GM19324 (cell line): ENCODE data around the gene ARID3C.

Experiments used
- ATAC-seq: cut with Tn5 transposase; IDR thresholded peaks from one replicate; pipeline ENCODE4 v1.9.1; 2021; ENCODE audit warnings: mild to moderate bottlenecking, moderate library complexity; ENCODE audit not compliant: unreplicated experiment, low FRiP score

The ARID3C gene

DNA sequence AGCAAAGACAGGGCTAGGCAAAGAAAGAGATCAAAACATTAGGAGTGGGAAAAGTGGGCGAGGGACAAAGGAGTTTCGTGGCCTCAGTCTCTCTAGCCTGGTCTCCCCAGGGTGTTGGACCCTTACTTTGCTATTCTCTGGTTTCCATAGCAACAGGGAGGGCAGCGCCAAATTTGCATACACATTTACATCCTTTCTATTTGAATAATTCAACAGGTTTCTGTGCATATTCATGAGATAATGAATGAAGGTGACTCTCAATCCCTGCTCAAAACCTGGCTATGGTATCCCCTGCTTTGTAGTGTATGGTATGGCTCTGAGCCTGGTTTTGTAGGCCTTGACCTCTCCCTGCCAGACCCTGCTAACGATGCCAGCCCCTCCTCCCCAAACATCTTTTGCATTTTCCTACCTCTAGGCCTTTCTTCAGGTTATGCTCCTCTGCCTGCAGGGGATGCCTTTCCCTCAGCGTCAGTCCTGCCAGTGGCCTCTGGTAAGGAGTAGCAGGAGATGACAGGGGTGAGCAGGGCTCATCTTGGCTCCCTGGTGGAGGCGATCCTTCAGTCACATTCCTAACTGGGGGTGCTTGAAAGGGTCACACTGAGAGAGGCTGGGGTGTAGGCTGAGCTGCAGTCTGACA is 26.8 kb downstream of the ARID3C start:
- ATAC-seq: no peak

DNA sequence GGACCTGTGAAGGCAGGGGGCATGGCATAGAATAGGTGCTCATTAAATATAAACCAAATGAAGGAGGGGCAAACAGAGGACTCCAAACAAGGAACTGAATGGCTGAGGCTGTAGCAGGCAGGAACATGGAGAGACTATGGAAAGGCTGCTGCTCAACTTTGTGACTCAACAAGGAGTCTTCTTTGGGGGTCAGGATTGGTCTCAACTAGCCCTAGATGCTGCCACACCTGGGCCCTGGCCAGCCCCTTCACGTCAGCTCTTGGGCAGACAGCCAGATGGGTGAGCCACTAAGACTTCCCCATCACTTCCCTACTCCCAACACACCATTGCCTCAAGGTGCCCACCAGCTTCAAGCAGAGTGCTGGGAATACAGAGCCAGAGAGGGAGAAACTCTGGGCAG is 28.0 kb downstream of the ARID3C start:
- no peak for ATAC-seq

DNA sequence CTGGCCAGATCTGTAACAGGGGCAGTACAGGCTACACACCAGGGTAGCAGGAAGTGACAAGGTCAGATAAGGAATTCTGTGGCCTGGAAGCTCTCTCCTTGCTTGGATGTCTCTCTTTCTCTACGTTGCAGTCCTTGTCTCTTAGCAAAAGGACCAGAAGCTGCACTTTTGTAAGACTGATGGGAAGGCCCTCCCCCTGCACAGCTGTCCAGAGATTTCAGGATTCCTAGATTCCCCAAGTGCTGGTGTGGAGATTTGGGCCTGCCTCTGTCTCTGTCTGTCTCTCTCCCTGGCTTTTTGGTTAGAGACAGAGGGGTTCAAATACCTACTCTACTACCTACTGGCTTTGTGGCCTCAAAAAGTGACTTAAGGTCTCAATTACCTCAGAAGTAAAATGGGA is 29.3 kb downstream of the ARID3C start:
- no peak for ATAC-seq

DNA sequence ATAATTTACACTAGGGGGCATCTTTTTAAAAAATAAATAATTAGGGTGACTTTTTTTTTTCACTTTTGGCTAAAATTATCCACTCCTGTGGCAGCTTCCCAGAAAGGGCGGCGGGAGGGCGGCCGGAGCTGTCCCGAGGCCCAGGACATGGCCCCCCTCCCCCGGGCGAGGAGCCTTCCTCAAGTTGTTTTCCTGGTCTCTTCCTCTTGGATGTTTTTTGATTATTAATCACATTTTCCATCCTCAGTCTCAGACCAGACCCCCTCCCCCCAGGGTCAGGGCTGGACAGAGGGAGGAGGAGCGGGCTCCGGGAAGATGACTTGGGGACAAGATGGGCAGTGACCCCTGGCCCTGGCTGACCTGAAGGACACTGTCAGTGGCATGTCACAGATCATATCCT is 34.7 kb downstream of the ARID3C start:
- no peak for ATAC-seq

DNA sequence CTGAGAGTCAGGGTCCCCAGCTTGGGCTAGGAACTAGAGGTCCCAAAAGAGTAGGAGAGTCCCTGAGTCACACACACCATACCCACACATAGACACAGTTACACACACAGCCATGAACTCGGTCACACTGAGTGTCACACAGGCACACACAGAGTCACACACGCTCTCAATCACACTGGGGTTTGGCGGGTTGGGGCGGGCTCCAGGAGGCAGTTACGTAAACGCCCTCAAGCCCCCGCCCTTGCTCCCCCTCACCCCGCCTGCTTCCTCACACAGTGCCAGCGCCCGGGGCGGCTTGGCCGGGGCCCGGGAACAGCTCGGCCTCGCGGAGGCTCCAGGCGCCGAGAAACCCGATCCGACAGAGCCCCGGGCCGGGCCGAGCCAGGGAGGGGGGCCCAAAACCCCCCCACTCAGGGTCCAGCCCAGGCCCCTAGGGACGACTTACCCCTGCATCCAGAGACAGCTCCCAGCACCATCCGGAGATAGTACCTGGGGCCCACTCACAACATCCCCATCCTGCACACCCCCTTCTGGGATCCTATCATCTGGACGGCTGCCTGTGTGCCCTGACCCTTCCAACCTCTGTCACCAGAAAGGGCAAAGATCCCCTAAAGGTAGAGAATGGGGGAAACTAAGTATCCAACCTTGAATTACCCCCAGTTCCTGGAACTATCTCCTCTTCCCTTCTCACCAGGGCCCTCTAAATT is 35.8 kb downstream of the ARID3C start:
- ATAC-seq: no peak

DNA sequence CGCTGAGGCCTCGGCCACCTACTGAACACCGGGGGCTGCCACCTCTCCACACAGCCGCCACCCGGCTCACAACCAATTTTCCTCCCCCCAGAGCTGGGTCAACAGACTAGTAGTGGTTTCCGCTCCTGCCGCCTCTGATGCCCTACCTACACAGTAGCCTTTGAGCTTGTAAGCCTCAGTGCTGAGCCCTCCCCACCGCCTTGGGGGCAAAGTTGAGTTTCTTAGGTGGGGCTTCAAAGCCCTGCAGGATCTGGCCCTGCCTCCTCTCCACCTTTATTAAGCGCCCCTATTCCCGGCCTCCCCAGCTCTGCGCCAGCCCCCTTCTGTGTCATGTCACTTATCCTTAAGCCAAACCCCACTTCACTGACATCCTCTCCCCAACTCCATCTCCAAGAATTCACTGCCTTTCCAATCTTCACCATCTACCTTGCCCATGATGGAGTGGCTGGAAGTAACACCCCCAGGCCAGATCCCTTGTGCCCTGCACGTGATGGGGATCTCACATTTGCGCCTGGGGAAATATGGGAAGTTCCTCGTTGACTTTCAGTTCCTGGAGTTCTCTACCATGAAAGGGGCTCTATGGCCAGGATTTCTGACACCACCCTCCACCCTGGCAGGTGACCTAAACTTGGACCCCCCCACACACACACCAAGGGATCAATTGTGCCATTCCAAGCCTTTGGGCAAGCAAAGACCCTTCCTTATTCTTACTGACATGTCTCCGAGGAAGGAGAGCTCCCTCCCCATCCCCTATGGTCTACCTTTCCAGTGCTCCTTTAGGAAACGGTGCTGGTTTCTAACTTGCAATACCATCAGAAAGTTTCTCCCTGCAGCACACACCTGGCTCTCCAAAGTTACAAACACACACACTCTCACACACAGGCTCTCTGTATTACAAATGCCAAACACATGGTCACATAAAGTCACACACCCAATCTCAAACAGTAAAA is 36.7 kb downstream of the ARID3C start:
- ATAC-seq: no peak

DNA sequence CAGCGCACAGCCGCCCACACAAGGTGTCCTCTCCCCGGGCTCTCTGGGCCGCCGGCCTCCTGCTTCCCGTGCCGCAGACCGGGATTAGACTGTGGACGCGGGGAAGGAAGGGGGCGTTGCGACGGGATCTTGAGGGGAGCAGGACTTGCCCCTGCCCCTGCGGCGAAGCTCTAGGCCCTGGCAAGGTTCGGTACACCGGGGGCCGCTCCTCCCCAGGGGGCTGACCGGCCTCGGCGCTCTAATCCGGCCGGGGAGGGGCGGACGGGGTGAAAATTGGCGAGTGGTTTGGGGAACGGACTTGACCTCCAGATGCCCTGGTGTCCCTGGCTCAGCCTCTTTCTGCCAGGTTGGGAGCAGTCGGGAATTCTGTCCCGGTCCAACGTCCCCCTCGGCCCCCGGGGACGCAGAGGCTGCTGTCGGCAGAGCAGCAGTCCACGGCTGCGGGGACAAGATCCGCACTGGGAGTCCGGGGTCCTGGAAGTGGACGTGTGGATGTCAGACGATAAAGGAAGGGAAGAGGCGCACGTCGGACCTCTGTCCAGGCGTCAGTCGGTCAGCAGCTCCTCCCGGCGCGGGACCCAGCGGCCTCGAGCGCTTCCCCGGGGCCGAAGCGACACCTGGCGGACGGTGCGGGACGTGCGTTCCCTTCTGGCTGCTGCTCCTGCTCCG is 37.5 kb downstream of the ARID3C start:
- peak; percentile 55 for ATAC-seq

DNA sequence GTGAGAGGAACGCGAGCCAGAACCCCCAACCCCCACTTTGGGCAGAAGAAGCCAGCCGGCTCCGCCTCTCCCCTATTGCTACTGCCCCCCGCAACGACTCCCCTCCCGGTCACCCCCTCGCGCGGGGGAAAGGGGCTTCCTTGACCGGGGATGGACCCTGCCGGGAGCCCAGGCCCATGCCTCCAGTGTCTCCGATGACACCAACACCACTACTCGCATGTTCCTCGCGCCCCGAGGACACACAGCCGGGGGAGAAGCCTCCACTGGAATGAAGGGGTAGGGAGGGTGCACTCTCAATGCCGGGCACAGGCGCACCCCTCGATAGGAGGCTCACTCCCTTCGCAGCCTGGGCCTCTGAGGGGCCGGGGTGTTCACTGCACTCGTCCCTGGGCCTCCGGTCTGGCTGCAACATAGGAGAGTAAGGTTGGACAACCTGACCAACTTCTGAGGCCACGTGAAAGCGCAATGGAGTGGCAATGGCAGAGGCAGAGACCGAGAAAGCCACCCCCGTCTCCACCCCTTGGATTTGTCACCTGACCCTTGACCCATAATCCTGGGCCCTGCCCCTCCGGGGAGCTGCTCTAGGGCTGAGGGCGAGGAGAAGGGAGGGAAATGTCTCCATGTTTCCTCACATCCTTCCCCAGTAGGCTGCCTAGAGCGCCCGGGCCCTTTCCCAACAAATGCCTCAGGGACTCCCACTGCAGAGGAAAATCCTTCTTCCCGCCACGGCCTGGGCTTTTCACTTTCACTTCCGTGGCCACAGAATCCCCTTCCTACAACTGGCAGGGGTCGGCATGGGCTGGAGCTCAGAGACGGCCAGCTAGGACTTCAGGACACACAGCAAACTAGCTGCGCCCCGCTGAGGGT is 38.3 kb downstream of the ARID3C start:
- ATAC-seq: no peak

DNA sequence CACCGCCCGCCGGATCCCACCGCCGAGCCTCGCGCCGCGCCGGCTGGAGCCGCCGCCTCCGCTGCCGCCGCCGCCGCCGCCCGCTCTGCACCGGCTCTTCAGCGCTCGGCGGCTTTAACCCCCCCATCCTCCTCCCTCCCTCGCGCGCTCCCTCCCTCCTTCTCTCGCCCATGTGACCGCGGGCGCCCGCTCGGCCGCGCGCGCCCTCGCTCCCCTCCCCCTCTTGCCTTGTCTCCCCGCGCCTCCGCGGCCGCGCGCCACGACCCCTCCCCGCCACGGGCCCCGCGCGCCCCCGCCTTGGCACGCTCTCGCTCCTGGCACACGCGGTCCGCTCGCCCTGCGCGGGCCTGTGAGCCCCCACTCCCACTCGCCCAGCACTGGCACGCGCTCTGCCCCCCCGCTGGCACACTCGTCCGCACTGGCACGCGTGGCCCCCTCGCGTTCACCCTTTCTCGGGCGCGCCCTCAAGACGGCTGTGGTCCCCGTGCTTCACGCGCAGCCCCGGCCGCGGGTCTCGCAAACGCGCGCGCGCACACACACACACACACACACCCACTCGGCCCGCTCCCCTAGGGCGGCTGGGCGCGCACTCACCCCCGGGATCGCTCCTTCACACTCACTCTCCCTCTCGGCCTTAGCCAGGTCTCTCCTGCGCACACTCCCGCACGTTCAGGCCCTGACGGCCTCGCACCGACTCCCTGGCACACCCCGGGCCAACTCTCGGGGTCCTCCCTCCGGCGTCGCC is 39.1 kb downstream of the ARID3C start, which contains the start of gene CNTFR:
TSS of gene CNTFR (minus strand) at position 89 of the 745 bp plus-strand sequence. CDS start 20,743 bp downstream, outside the sequence.
- no peak for ATAC-seq

DNA sequence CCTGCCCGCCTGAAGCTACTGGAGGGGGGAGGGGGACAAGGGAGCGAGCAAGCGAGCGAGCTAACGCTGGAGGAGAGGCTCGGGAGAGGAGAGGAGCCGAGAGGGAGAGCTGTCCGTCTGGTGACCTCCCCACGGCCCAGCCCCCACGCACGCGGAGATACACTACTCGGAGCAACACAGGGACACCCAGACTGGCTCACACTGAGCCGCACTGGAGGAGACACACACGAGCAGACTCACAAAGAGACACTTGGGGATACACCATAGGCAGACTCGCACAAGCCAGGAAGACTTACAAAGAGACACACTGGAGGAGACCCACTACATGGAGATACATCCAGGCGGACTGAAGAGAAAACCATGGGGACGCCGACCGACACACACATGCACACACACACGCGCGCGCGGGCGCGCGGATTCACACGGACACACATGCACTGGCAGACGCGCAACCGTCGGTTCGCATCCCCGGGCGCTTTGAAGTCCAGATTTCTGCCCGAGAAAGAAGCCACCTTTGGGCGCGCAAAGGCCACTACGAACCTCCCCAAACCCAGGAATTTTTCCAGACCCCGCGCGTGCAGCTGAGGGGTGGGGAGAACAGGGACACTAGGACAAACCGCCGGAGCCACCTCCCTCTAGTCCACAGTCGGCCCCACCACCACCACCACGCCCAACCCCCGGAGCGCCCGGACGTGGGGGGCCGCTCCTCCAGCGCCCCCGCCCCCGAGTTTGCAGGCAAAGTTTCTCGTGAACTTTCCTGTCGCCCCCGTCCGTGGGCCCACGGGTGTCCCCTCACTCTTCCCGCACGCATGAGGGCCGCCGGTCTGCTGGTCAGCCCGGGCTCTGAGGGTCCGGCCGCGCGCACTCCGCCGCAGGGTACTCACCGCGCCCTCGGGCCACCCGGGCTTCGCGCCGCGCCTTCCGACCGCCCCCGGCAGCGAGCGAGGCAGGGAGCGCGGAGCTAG is 39.9 kb downstream of the ARID3C start:
- ATAC-seq: no peak

DNA sequence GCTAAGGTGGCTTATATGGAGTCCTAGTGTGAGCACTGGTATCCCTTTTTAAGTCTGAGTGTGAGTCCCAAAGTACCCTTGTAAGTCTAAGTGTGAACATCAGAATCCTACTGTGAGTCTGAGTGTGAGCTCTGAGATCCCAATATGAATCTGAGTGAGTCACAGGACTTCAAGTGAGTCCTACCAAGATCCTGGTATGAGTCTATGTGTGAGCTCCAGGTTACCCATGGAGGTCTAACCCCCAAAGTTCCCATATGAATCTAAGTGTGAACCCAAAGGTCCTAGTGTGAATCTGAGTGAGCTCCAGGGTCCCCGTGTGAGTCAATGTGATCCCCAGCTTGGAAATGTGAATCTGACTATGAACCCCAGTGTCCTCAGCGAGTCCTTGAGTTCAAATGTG is 41.6 kb downstream of the ARID3C start:
- no peak for ATAC-seq

DNA sequence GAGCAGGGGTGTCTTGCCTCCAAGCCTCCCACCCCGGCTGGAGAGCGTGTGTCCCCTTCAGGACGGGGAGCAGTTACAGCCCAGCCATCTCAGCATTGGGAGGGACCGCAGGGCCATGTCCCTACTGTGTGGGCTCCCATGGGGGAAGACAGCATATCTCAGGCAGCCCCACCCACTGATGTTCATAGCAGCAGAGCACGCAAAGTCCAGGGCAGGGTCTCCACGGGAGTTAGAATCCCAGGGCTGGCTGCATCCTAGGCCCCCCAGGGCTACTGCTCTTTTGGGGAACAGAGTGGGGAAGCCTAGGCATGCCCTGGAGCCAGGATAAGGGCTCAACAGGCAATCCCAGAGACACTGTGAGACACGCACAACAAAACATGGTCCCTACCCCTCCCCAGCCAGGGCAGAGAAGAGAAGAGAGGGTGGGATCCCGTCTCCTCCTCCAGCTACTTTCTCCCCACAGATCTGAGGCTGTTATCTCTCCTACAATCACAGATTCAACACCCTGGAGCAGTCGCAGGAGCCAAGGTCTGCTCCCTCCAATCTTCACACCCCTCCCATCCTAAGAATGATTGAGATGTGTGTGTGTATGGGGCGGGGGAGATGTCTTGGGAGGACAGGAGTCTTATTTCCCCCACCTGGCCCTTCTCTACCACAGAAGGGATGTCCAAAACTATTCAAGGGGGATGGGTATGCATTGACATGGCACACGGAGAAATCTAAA is 42.8 kb downstream of the ARID3C start:
- no peak for ATAC-seq

DNA sequence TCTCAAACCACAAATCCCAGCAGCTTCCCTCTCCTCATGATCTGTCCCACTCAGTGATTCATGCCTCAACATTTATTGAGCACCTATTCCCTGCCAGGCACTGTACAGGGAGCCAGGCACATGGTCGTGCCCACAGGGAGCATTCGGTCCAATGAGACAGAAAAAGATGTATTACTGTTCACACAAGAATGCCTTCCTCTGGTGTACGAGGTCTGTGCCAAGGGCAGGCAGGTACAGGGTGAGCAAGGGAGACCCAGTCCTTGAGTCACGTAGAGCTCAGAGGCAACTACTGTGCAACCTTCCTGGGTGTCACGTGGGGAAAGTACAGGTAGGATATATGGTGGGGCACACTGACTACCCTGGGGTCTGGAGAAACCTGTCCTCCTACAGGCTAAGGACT is 43.9 kb downstream of the ARID3C start:
- ATAC-seq: no peak

DNA sequence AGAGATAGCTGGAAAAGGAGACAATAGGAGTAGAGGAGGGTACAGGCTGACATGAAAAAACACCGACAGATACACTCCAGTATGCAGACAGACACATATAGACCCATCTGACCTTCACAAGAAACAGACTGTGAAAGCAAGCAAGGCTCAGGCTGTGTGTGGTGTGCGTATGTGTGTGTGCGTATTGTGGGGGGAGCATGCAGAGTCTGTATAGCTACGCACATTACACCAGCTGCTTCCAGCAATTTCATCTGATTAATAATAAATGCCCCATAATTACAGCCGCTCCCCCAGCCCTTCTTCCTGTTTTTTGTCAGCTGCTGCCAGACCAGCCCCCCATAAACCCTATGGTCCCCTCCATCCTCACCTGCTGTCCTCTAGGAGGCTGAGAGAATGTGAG is 46.1 kb downstream of the ARID3C start:
- ATAC-seq: no peak

DNA sequence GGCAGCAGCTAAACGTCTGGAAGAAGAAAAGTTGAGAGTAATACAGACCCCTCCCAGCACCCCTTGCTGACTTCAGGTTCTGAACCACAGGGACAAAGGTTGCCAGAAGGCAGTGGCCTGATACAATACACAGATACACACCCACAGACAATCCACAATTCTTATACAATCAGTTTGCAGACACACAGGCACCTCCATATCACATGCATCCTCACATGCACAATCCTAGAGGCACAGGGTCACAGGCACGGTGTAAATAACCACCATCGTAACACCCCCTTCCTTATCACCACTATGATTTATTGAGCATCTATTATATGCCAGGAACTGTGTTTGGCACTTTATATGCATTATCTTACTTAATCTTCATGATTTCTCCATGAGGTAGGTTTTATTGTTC is 47.5 kb downstream of the ARID3C start:
- no peak for ATAC-seq

DNA sequence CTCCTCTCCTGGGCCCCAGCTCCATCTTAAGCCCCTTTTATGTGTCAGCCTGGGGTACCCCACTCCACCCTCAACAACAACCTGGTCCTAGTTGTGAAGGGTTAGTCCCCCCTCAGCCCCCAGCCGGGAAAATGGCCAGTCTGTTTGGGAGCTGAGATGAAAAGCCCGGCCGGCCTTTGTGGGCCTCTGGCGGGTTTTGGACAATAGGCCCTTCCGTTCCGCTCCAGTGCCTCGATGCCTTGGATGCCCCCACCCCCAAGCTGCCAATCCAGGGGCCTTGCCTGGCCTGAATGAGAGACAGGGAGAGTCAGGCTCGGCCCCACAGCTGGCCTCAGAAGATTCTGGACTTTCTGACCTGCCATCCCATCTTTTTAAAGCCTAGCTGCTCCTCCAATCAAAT is 48.5 kb downstream of the ARID3C start:
- ATAC-seq: no peak

DNA sequence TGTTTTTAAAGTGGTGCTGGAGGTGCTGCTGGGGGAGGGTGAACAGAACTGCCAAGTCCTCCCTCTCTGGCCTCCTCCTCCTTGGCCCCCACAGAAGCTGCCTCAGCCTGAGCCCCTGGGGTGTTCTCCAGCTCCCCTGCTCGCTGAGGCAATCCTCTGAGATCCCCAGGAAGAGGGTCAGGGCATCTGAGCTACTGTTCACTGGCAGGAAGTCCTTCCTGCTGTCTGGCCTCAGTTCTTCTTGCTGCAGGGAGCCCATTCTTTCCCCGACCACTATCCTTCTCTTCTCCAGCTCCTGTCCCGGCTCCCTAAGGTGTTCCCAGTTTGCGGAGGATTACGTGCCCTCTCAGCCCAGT is 49.1 kb downstream of the ARID3C start:
- ATAC-seq: no peak
